ENCODE data around the gene TRPM2.
A peak's percentile ranks its signal among the peaks of the same experiment; 100 is the strongest.
"Not testable (repeated sequence)": the region's sequence is repeated elsewhere in the genome, so short reads cannot be mapped to it uniquely, and the experiment has no call there.

TRPM2 gene

DNA sequence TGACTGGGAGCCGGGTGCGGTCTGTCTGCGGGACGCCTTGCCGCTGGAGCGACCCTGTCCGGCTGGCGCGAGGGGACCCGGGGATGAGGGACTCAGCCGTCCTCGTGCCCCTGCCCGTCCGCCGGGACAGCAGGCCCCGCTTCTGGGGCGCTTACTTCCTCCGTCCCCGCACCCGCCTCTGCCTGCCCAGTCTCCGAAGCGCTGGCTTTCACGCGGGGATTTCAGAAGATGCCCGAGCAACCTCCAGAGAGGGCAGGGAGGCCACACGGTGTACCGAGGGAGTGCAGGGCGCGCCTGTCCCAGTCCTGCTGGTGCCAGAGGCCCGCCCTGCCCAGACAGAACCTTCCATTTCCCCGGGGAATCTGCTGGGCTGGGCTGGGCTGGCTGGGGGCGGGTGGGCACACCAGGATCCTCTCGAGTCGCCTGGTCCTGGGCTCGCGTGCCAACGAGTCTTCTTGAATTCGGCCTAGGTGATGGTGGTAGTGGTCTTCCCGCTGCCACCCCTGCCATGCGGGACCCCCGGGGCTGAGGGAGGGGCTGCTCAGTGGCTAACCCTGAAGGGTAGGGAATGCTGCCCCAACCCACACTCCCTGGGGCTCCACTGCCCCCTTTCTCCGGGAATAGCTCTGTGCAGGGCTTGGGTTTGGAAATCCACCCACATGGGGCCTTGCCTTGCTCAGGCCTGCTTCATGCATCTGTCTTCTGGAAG is 2.5 kb upstream of the TRPM2 start:
- no peak overlapping the region for H3K4me3 Mint-ChIP-seq
- peaks cover 40% of the 10 kb centered on the region for H3K27me3 Mint-ChIP-seq (ENCODE audit: low read depth)
- peaks cover 36% of the 10 kb centered on the region for H3K4me1 Mint-ChIP-seq (ENCODE audit: low read depth)
- peaks cover 13% of the 10 kb centered on the region for H3K36me3 Mint-ChIP-seq (ENCODE audit: low read depth)
- no peaks in the 10 kb centered on the region for H3K9me3 Mint-ChIP-seq
- no peak overlapping the region for H3K27ac Mint-ChIP-seq

DNA sequence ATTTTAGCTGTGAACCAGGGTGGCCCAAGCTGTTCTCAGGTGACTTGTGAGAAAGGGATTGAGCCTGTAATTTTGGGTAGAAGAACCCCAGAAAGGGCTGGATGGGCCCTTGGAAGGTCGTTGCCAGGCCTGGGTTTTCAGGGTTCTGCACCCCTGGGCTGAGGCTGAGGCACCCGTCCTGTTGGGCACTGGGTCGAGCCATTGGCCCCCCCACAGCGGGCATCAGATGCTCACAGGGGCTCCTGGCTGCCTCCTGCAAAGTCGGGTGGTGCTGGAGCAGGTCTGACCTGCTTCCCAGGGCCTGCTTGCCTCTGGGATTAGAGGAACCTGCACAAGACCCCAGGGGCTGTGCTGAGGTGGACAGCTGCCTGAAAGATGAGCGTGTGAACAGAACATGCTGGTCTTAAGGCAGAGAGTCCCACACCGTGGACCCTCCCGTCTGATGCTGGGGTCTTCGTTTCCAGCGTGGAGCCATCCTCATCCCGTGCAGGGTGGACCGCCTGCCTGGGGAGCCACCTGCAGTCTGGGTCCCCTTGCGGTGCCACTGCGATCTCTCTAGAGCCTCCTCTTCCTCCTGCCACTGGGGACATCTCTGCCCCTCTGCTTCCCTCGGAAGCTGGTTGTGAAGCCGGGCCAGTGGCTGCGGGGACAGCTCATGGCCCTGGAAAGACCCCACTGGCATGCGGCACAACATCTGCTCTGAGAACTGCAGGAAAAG is 1.7 kb upstream of the TRPM2 start:
- H3K27ac Mint-ChIP-seq, result no peak overlapping the region
- no peak overlapping the region for H3K4me3 Mint-ChIP-seq

GRCh38 chr21:44352253-44352860 is 1.1 kb upstream of the TRPM2 start:
- no peak overlapping the region for H3K27ac Mint-ChIP-seq
- H3K4me1 Mint-ChIP-seq (ENCODE audit: low read depth), result peaks cover 46% of the 10 kb centered on the region
- peaks cover 19% of the 10 kb centered on the region for H3K36me3 Mint-ChIP-seq (ENCODE audit: low read depth)
- peak overlapping the region; percentile 43 for H3K4me3 Mint-ChIP-seq
- no peaks in the 10 kb centered on the region for H3K9me3 Mint-ChIP-seq
- peaks cover 28% of the 10 kb centered on the region for H3K27me3 Mint-ChIP-seq (ENCODE audit: low read depth)

More for the DNA sequence above, 1.7 kb upstream of the TRPM2 start:
- peaks cover 32% of the 10 kb centered on the region for H3K27me3 Mint-ChIP-seq (ENCODE audit: low read depth)
- H3K9me3 Mint-ChIP-seq, result no peaks in the 10 kb centered on the region
- H3K36me3 Mint-ChIP-seq (ENCODE audit: low read depth), result peaks cover 19% of the 10 kb centered on the region
- H3K4me1 Mint-ChIP-seq (ENCODE audit: low read depth), result peaks cover 43% of the 10 kb centered on the region

GRCh38 chr21:44354001-44354405 is 582 bp downstream of the TRPM2 start:
- no peaks in the 10 kb centered on the region for H3K9me3 Mint-ChIP-seq
- peak overlapping the region; percentile 88 for H3K4me3 Mint-ChIP-seq
- H3K27ac Mint-ChIP-seq, result peak overlapping the region; percentile 74
- H3K27me3 Mint-ChIP-seq (ENCODE audit: low read depth), result peaks cover 15% of the 10 kb centered on the region
- peaks cover 25% of the 10 kb centered on the region for H3K36me3 Mint-ChIP-seq (ENCODE audit: low read depth)
- H3K4me1 Mint-ChIP-seq (ENCODE audit: low read depth), result peaks cover 49% of the 10 kb centered on the region

DNA sequence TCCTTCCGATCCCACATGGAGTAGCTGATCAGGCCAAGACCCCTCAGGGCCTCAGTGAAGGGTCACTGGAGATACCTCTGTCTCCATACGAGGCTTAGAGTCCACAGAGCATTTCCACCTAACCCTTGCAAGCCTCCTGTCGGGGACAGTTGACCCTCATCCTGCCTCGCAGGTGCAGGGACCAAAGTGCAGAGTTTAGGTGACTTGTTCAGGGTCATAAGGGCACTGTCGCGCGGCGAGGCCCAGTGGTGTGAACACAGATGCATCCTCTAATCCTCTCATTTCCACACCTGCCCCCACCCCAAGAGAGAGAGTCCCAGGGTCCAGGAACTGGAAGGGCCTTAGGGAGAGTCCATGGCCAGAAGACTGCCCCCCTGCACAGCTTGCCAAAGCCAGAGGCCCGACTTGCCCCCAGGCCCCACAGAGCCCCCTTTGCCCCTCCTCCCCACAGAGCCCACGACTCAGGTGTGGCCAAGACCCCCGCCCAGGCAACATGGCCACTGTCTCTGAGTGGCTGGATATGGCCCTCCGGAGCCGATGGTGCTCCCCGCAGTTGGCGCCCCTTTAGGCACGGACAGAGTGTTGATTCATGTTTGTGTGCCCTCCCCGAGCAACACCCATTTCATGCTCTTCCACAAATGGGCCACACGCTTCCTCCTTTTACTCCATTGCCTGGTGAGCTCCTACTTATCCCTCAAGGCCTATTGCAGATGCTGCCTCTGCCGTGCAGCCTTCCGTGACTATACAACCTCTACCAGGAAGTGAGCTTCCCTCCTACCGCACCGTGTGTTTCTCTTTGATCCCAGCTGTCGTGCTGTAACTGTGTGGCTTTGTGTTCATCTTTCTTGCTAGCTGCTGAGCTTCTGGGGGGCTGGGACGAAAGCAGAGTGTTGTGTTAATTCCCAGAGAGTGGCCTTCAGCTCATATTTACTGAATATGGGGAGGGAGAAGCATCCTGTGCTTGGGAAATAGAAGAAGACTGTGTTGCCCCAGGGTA is 1.7 kb downstream of the TRPM2 start:
- peaks cover 30% of the 10 kb centered on the region for H3K36me3 Mint-ChIP-seq (ENCODE audit: low read depth)
- peak overlapping the region; percentile 88 for H3K4me3 Mint-ChIP-seq
- H3K27ac Mint-ChIP-seq, result peak overlapping the region; percentile 87
- H3K4me1 Mint-ChIP-seq (ENCODE audit: low read depth), result peaks cover 52% of the 10 kb centered on the region
- H3K27me3 Mint-ChIP-seq (ENCODE audit: low read depth), result peaks cover 13% of the 10 kb centered on the region
- H3K9me3 Mint-ChIP-seq, result no peaks in the 10 kb centered on the region

GRCh38 chr21:44356160-44356559 is 2.7 kb downstream of the TRPM2 start:
- H3K9me3 Mint-ChIP-seq, result no peaks in the 10 kb centered on the region
- peaks cover 32% of the 10 kb centered on the region for H3K36me3 Mint-ChIP-seq (ENCODE audit: low read depth)
- H3K27me3 Mint-ChIP-seq (ENCODE audit: low read depth), result peaks cover 11% of the 10 kb centered on the region
- peak overlapping the region; percentile 29 for H3K4me3 Mint-ChIP-seq
- peaks cover 53% of the 10 kb centered on the region for H3K4me1 Mint-ChIP-seq (ENCODE audit: low read depth)
- peak overlapping the region; percentile 28 for H3K27ac Mint-ChIP-seq

DNA sequence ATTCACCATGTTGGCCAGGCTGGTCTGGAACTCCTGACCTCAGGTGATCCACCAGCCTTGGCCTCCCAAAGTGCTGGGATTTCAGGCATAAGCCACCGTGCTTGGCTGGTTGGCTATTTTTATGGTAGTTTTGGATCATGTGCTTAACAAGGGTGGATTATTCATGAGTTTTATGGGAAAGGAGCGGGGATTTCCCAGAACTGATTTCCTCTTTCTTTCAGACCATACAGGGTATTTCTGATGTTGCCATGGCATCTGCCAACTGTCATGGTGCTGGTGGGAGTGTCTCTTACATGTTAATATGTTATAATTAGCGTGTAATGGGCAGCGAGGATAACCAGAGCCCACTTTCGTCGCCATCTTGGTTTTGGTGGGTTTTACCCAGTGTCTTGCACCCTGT is 3.2 kb downstream of the TRPM2 start:
- H3K9me3 Mint-ChIP-seq, result no peaks in the 10 kb centered on the region
- peaks cover 32% of the 10 kb centered on the region for H3K36me3 Mint-ChIP-seq (ENCODE audit: low read depth)
- peak overlapping the region; percentile 29 for H3K4me3 Mint-ChIP-seq
- peaks cover 7% of the 10 kb centered on the region for H3K27me3 Mint-ChIP-seq (ENCODE audit: low read depth)
- peak overlapping the region; percentile 74 for H3K27ac Mint-ChIP-seq
- peaks cover 53% of the 10 kb centered on the region for H3K4me1 Mint-ChIP-seq (ENCODE audit: low read depth)

DNA sequence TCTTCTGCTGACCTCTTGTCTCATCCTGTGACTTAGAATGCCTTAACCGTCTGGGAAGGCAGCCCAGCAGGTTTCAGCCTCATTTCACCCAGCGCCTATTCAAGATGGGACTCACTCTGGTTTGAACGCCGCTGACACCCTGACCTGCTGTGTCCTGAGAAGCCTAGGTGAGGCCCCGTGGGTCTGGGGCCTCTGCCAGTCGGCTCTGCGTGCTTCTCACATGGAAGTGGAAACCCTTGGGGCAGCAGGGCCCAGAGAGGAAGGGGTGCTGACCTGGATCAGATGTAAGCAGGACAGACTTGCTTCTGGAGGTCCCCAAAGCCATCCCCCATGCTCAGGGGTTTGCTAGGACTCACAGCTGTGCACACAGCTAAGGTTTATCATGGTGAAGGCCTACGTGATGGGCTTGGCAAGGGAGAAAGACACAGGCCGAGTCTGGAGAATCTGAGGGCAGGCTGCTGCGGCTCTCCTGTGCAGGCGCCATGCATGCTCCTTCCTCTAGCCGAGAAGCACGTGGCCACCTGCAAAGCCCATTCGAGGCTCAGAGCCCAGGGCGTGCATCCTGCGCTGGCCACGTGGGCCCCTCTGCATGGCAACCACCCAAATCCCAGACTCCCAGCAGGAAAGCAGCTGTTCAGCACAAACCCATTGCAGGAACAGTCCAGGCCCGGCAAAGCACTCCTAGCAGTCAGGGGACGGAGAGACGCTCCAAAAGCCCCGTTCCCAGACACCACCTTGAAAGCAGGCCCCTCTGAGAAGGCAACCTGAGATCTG is 3.8 kb downstream of the TRPM2 start:
- no peak overlapping the region for H3K4me3 Mint-ChIP-seq
- H3K4me1 Mint-ChIP-seq (ENCODE audit: low read depth), result peaks cover 52% of the 10 kb centered on the region
- no peaks in the 10 kb centered on the region for H3K9me3 Mint-ChIP-seq
- peaks cover 32% of the 10 kb centered on the region for H3K36me3 Mint-ChIP-seq (ENCODE audit: low read depth)
- no peak overlapping the region for H3K27ac Mint-ChIP-seq
- peaks cover 7% of the 10 kb centered on the region for H3K27me3 Mint-ChIP-seq (ENCODE audit: low read depth)

- Mint-ChIP-seq H3K36me3 (ENCODE audit: low read depth) (peaks cover 43% of the 10 kb centered on the region), H3K9me3 (peaks cover 12% of the 10 kb centered on the region), H3K27me3 (ENCODE audit: low read depth) (peaks cover 5% of the 10 kb centered on the region), H3K4me3 (no peak overlapping the region), H3K27ac (no peak overlapping the region), H3K4me1 (ENCODE audit: low read depth) (peaks cover 32% of the 10 kb centered on the region)
Observed at GRCh38 chr21:44359396-44359795, 6.0 kb downstream of the TRPM2 start.

DNA sequence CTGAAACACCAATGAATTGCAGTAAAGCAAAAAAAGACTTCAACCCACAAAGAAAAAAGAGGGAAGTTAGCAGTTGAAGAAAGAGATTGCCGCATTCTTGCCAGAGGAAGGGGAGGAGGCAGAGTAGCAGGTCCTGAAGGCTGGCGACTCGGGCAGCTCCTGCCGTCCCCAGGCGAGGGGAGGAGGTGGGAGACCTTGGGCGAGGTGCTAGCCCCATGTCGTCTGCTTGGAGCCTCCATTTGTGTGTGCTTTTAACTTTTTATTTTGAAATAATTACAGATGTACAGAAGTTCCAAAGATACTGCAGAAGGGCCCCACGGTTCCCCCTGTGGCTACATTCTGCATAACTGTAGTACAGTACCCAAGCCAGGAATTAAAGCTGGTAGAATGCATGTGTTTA is 6.7 kb downstream of the TRPM2 start:
- Mint-ChIP-seq H3K36me3 (ENCODE audit: low read depth) (peaks cover 37% of the 10 kb centered on the region), H3K27ac (no peak overlapping the region), H3K9me3 (peaks cover 12% of the 10 kb centered on the region), H3K27me3 (ENCODE audit: low read depth) (peaks cover 5% of the 10 kb centered on the region), H3K4me3 (no peak overlapping the region), H3K4me1 (ENCODE audit: low read depth) (peaks cover 26% of the 10 kb centered on the region)

- H3K4me1 Mint-ChIP-seq (ENCODE audit: low read depth), result peaks cover 11% of the 10 kb centered on the region
- not testable (repeated sequence) for H3K4me3 Mint-ChIP-seq; H3K27me3 Mint-ChIP-seq (ENCODE audit: low read depth); H3K27ac Mint-ChIP-seq
- H3K36me3 Mint-ChIP-seq (ENCODE audit: low read depth), result peaks cover 25% of the 10 kb centered on the region
- peaks cover 12% of the 10 kb centered on the region for H3K9me3 Mint-ChIP-seq
Observed at GRCh38 chr21:44361903-44362302, 8.5 kb downstream of the TRPM2 start.

DNA sequence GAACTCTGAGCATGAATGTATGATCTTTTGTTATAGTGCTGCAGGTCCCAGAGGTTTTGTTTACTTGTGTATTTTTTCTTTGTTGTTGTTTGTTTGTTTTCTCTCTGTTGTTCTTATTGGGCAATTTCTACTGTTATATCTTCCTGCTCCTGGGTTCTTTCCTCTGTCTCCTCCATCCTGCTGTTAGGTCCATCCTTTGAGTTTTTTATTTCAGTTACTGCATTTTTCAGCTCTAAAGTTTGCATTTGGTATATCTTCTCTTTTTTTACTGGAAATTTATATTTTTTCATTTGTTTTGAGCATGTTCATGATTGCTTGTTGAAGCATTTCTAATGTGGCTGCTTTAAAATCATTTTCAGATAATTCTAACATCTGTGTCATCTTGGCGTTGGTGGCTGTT is 9.9 kb downstream of the TRPM2 start:
- H3K27ac Mint-ChIP-seq, result no peak overlapping the region
- H3K4me1 Mint-ChIP-seq (ENCODE audit: low read depth), result peaks cover 10% of the 10 kb centered on the region
- H3K9me3 Mint-ChIP-seq, result peaks cover 12% of the 10 kb centered on the region
- H3K27me3 Mint-ChIP-seq (ENCODE audit: low read depth), result peaks cover 5% of the 10 kb centered on the region
- peaks cover 27% of the 10 kb centered on the region for H3K36me3 Mint-ChIP-seq (ENCODE audit: low read depth)
- no peak overlapping the region for H3K4me3 Mint-ChIP-seq

DNA sequence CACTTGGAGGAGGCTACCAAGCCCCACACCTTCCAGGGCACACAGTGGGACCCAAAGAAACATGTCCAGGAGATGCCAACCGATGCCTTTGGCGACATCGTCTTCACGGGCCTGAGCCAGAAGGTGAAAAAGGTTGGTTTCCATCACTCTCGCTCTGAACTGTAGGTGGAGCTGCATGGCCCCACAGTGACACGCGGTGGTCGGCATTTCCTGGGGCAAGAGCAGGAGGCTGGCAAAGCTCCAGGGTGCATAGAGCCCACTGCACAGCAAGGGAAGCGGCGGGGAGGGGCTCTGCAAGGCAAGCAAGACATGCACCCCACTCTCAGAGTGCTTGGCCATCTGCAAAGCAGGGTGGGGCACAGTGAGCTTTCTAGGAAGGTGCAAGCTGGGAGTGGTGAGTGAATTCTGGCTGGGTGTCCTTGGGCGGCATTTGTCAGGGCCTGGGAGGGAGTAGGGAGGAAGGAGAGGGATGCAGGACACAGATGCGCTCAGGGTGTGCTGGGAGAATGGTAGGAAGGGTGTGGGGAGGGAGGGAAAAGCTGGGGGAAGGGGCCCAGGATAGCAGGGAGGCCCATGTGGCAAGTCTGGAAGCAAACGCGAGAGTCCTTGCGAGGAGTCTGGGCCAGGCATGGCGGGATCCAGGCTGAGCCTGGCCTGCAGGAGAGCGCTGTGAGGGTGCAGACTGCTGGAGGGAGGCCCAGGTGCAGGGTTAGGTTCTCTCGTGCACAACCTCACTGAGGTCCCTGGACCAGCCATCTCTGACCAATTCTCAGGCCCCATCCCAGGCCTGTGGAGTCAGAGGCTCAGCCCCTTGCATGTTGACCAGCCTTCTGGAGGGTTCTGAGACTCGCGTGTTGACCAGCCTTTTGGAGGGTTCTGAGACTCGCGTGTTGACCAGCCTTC is 11.0 kb downstream of the TRPM2 start:
- H3K36me3 Mint-ChIP-seq (ENCODE audit: low read depth), result peaks cover 18% of the 10 kb centered on the region
- H3K27me3 Mint-ChIP-seq (ENCODE audit: low read depth), result peaks cover under 1% of the 10 kb centered on the region
- peaks cover 12% of the 10 kb centered on the region for H3K9me3 Mint-ChIP-seq
- H3K4me3 Mint-ChIP-seq, result no peak overlapping the region
- H3K27ac Mint-ChIP-seq, result no peak overlapping the region
- peaks cover 5% of the 10 kb centered on the region for H3K4me1 Mint-ChIP-seq (ENCODE audit: low read depth)

Data from T-helper 1 cell treated with Interleukin-12 subunit alpha and Interleukin-12 subunit beta and Interleukin-4 antibody, amounts not matched to agents 30 μg/mL and 1 μg/mL, for 36 hours (primary cell).